Colon (tissue), 2 donors: ENCODE measurements around the gene FAM216A.
"Not testable (repeated sequence)": the region's sequence is repeated elsewhere in the genome, so short reads cannot be mapped to it uniquely, and the experiment has no call there.

Experiments
- FAIRE-seq: peaks from 2 replicates; lab custom pipeline; 2012; peaks lifted over from hg19 to GRCh38; lab: Jason Lieb, UNC
- donor health status: control.
- donor health status: control.

Gene FAM216A

GRCh38 chr12:110468214-110469048, at the start of gene FAM216A, which contains the start of gene GPN3:
FAM216A (plus strand) TSS chr12:110468845; CDS start chr12:110468876, 31 bp downstream.
GPN3 (minus strand) TSS chr12:110468257; CDS start chr12:110468203, 54 bp downstream.
- FAIRE-seq, result no peak

- not testable (repeated sequence) for FAIRE-seq
Observed at GRCh38 chr12:110420644-110421043, 48.0 kb upstream of the FAM216A start.

- FAIRE-seq, result no peak
Observed at GRCh38 chr12:110421159-110421661, 47.4 kb upstream of the FAM216A start.

- FAIRE-seq, result no peak
Observed at GRCh38 chr12:110421701-110422100, 46.9 kb upstream of the FAM216A start.

GRCh38 chr12:110424237-110424636, 44.4 kb upstream of the FAM216A start:
- FAIRE-seq, result no peak

- no peak for FAIRE-seq
Observed at GRCh38 chr12:110426406-110426805, 42.2 kb upstream of the FAM216A start.

GRCh38 chr12:110429676-110430075, 39.0 kb upstream of the FAM216A start:
- FAIRE-seq, result not testable (repeated sequence)

- peak; percentile 83 for FAIRE-seq
Observed at GRCh38 chr12:110431957-110432587, 36.6 kb upstream of the FAM216A start.

GRCh38 chr12:110436231-110436630, 32.4 kb upstream of the FAM216A start:
- FAIRE-seq, result no peak

- FAIRE-seq, result no peak
Observed at GRCh38 chr12:110444455-110444854, 24.2 kb upstream of the FAM216A start.

- no peak for FAIRE-seq
Observed at GRCh38 chr12:110449799-110450497, 18.7 kb upstream of the FAM216A start, which contains the start of gene ARPC3. ARPC3 (minus strand) TSS chr12:110450337; CDS start chr12:110450260, 77 bp downstream.

- no peak for FAIRE-seq
Observed at GRCh38 chr12:110451263-110451662, 17.4 kb upstream of the FAM216A start.

GRCh38 chr12:110453569-110454296, 14.9 kb upstream of the FAM216A start:
- FAIRE-seq, result no peak

GRCh38 chr12:110458756-110459155, 9.9 kb upstream of the FAM216A start:
- no peak for FAIRE-seq

- not testable (repeated sequence) for FAIRE-seq
Observed at GRCh38 chr12:110461189-110461588, 7.5 kb upstream of the FAM216A start.

- FAIRE-seq, result no peak
Observed at GRCh38 chr12:110465024-110465423, 3.6 kb upstream of the FAM216A start.

- FAIRE-seq, result not testable (repeated sequence)
Observed at GRCh38 chr12:110465765-110466164, 2.9 kb upstream of the FAM216A start.

GRCh38 chr12:110466791-110467190, 1.9 kb upstream of the FAM216A start:
- FAIRE-seq, result no peak

- no peak for FAIRE-seq
Observed at GRCh38 chr12:110467847-110468213, 815 bp upstream of the FAM216A start.

- FAIRE-seq, result no peak
Observed at GRCh38 chr12:110475426-110475825, 6.8 kb downstream of the FAM216A start.

GRCh38 chr12:110498984-110499706, 30.5 kb downstream of the FAM216A start:
- FAIRE-seq, result no peak
